Natural killer cell (primary cell): ENCODE data around the gene PID1. TPM values are rescaled to one million over a fixed set of nuclear protein-coding genes. Genes with fewer than 3 reads are reported as not detected.

ENCODE experiments used
- ATAC-seq, 3 donors: fragments of 150-1000 bp in 2 of 3; fragments of 200-7000 bp in 1 of 3; cut with Tn5 transposase; 1 replicate in 1 of 3; 2 replicates in 2 of 3; pipeline ENCODE4 v1.10.0; 2021; ENCODE audit warnings: mild to moderate bottlenecking in 2 of 3, moderate library complexity in 2 of 3
- DNase-seq, 2 donors: peaks; one replicate each; pipeline versions ENCODE4 v3.0.0 to v3.0.0-alpha.2; 2013 to 2021; ENCODE audit warnings: mixed read lengths in 1 of 2
- H3K27ac ChIP-seq: one replicate; pipeline ENCODE4 v1.5.1; 2013; ENCODE audit warnings: mild to moderate bottlenecking, low read length
- H3K27me3 ChIP-seq: one replicate; pipeline ENCODE4 v1.6.1; 2013; ENCODE audit warnings: low read length; ENCODE audit not compliant: control insufficient read depth, insufficient read depth
- H3K36me3 ChIP-seq: one replicate; pipeline ENCODE4 v1.6.1; 2013; ENCODE audit warnings: low read length; ENCODE audit not compliant: control insufficient read depth, insufficient read depth
- H3K4me1 ChIP-seq: one replicate; pipeline ENCODE4 v1.6.1; 2013; ENCODE audit warnings: low read length; ENCODE audit not compliant: control insufficient read depth, insufficient read depth
- H3K4me3 ChIP-seq: one replicate; pipeline ENCODE4 v1.5.1; 2013; ENCODE audit warnings: low read length
- H3K9me3 ChIP-seq: one replicate; pipeline ENCODE4 v1.6.1; 2013; ENCODE audit warnings: low read length; ENCODE audit not compliant: control insufficient read depth, insufficient read depth
- H3K27ac Mint-ChIP-seq, 2 donors: one replicate each; pipeline ENCODE4 v1.8.0; 2022; ENCODE audit warnings: mild to moderate bottlenecking in 2 of 2, mixed read lengths in 2 of 2, moderate library complexity in 1 of 2
- H3K27me3 Mint-ChIP-seq, 2 donors: one replicate each; pipeline ENCODE4 v1.8.0; 2022; ENCODE audit warnings: low read depth in 2 of 2, mixed read lengths in 2 of 2
- H3K36me3 Mint-ChIP-seq: one replicate; pipeline ENCODE4 v1.8.0; 2022; ENCODE audit warnings: mixed read lengths
- H3K4me1 Mint-ChIP-seq, 2 donors: one replicate each; pipeline ENCODE4 v1.8.0; 2022; ENCODE audit warnings: mixed read lengths in 2 of 2
- H3K4me3 Mint-ChIP-seq: one replicate; pipeline ENCODE4 v1.8.0; 2022; ENCODE audit warnings: mild to moderate bottlenecking, moderate library complexity, mixed read lengths
- H3K9me3 Mint-ChIP-seq, 2 donors: one replicate each; pipeline ENCODE4 v1.8.0; 2022; ENCODE audit warnings: mixed read lengths in 2 of 2
- WGBS: methylation state at CpG from one replicate; pipeline ENCODE4 v1.1.7; 2013; ENCODE audit warnings: missing lambda C conversion rate; ENCODE audit not compliant: insufficient coverage; 5-methylcytosine and 5-hydroxymethylcytosine counted together
- intact Hi-C: fragments of 100-400 bp; cut with micrococcal nuclease; formaldehyde crosslinking; loops from one replicate; pipeline ENCODE4 v1.14.2; 2022
- total RNA-seq, 4 donors: library from RNA; stranded (reverse); fragments of 120-200 nt in 1 of 4; gene quantifications; one replicate each; pipeline versions ENCODE4 v1.2.3 to v1.2.4, GENCODE V29; 2013 to 2022
- TF ChIP-seq, protein P1 (sequence below): fragments of 200-600 bp; IDR thresholded peaks from one replicate; pipeline ENCODE4 v1.8.0; 2022; ENCODE audit warnings: antibody characterized with exemption

Gene PID1
- total RNA-seq, 3 donors from 2014 or later (not counting 1 experiment from before 2014, with no cell fraction given), result 0.56 to 3.0 (median 1.0) TPM

- Histone ChIP-seq H3K9me3 (no peaks in the 10 kb centered on the region), H3K27ac (no peak overlapping the region), H3K36me3 (no peaks in the 10 kb centered on the region), H3K4me3 (no peak overlapping the region), H3K4me1 (no peaks in the 10 kb centered on the region), H3K27me3 (no peaks in the 10 kb centered on the region)
- intact Hi-C loops, result no loop called here
- Mint-ChIP-seq H3K27ac (no peak overlapping the region), H3K4me3 (no peak overlapping the region), H3K27me3 (no peaks in the 10 kb centered on the region), H3K4me1 (no peaks in the 10 kb centered on the region), H3K36me3 (no peaks in the 10 kb centered on the region), H3K9me3 (peaks cover 8% of the 10 kb centered on the region in 2 donors)
- WGBS, result no CpG with 5 or more reads among the region's 3 CpGs
- TF ChIP-seq, protein P1, sequence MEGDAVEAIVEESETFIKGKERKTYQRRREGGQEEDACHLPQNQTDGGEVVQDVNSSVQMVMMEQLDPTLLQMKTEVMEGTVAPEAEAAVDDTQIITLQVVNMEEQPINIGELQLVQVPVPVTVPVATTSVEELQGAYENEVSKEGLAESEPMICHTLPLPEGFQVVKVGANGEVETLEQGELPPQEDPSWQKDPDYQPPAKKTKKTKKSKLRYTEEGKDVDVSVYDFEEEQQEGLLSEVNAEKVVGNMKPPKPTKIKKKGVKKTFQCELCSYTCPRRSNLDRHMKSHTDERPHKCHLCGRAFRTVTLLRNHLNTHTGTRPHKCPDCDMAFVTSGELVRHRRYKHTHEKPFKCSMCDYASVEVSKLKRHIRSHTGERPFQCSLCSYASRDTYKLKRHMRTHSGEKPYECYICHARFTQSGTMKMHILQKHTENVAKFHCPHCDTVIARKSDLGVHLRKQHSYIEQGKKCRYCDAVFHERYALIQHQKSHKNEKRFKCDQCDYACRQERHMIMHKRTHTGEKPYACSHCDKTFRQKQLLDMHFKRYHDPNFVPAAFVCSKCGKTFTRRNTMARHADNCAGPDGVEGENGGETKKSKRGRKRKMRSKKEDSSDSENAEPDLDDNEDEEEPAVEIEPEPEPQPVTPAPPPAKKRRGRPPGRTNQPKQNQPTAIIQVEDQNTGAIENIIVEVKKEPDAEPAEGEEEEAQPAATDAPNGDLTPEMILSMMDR, result no peak
- ATAC-seq (no peak), DNase-seq (no peak)
These were observed 97.2 kb downstream of the PID1 start for GRCh38 chr2:229173825-229174359.

GRCh38 chr2:229170916-229171315 lies 100.2 kb downstream of the PID1 start:
- ATAC-seq (no peak), DNase-seq (no peak)
- H3K27ac ChIP-seq, result no peak overlapping the region
- H3K36me3 ChIP-seq, result no peaks in the 10 kb centered on the region
- intact Hi-C loops, result no loop called here
- no peaks in the 10 kb centered on the region for H3K9me3 ChIP-seq
- no peaks in the 10 kb centered on the region for H3K27me3 ChIP-seq
- Mint-ChIP-seq H3K9me3 (peaks cover 6 to 14% of the 10 kb centered on the region in 2 donors), H3K27ac (no peak overlapping the region), H3K4me3 (no peak overlapping the region), H3K27me3 (no peaks in the 10 kb centered on the region), H3K36me3 (no peaks in the 10 kb centered on the region), H3K4me1 (no peaks in the 10 kb centered on the region)
- TF ChIP-seq, protein P1, result no peak
- no peak overlapping the region for H3K4me3 ChIP-seq
- WGBS, result 100% methylated on average over 2 of the region's 3 CpGs
- H3K4me1 ChIP-seq, result no peaks in the 10 kb centered on the region

- Mint-ChIP-seq H3K27ac (no peak overlapping the region), H3K36me3 (no peaks in the 10 kb centered on the region), H3K27me3 (no peaks in the 10 kb centered on the region), H3K4me3 (no peak overlapping the region), H3K4me1 (no peaks in the 10 kb centered on the region), H3K9me3 (peaks cover 6 to 14% of the 10 kb centered on the region in 2 donors)
- TF ChIP-seq, protein P1, result no peak
- no peaks in the 10 kb centered on the region for H3K4me1 ChIP-seq
- H3K4me3 ChIP-seq, result no peak overlapping the region
- no peaks in the 10 kb centered on the region for H3K27me3 ChIP-seq
- no peak overlapping the region for H3K27ac ChIP-seq
- intact Hi-C loops, result no loop called here
- H3K9me3 ChIP-seq, result no peaks in the 10 kb centered on the region
- ATAC-seq (no peak), DNase-seq (no peak)
- H3K36me3 ChIP-seq, result no peaks in the 10 kb centered on the region
- 79% methylated on average over 2 of the region's 2 CpGs for WGBS
These were observed 100.9 kb downstream of the PID1 start for GRCh38 chr2:229170171-229170570.

DNA sequence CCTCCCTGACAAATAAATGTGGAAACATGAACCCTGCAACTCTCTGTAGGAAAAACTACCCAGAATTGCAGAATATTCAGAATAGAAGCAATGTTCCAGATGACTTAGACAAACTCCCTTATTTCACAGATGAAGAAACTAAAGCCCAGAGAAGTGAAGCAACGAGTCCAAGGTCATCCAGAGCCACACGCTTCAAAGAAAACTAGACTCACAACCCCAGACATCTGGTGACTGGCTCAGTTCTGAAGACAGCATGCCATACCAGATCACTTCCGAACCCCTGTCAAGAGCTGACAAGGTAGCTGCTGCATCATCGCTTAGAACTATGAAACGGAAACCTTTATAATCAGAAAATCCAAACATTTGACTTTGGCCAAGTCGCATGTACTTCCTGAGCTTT lies 101.3 kb downstream of the PID1 start:
- Mint-ChIP-seq H3K27me3 (no peaks in the 10 kb centered on the region), H3K9me3 (peaks cover 6 to 16% of the 10 kb centered on the region in 2 donors), H3K4me3 (no peak overlapping the region), H3K27ac (no peak overlapping the region), H3K36me3 (no peaks in the 10 kb centered on the region), H3K4me1 (no peaks in the 10 kb centered on the region)
- no peaks in the 10 kb centered on the region for H3K36me3 ChIP-seq
- H3K27ac ChIP-seq, result no peak overlapping the region
- DNase-seq (no peak), ATAC-seq (no peak)
- H3K9me3 ChIP-seq, result no peaks in the 10 kb centered on the region
- WGBS, result 81% methylated on average over 5 of the region's 6 CpGs
- no peaks in the 10 kb centered on the region for H3K4me1 ChIP-seq
- H3K27me3 ChIP-seq, result no peaks in the 10 kb centered on the region
- H3K4me3 ChIP-seq, result no peak overlapping the region
- intact Hi-C loops, result no loop called here
- TF ChIP-seq, protein P1, result no peak
